ENCODE data around the gene CSNK1A1. TPM values are rescaled to one million over a fixed set of nuclear protein-coding genes. Genes with fewer than 3 reads are reported as not detected.
A peak's percentile ranks its signal among the peaks of the same experiment; 100 is the strongest.
"Not testable (repeated sequence)": the region's sequence is repeated elsewhere in the genome, so short reads cannot be mapped to it uniquely, and the experiment has no call there.

Gene CSNK1A1
- total RNA-seq: 175 TPM in 2 replicates

- peak within 1 kb of the TSS; percentile 98 for H3K27ac Mint-ChIP-seq
- no peaks in the 10 kb centered on the region for H3K27me3 Mint-ChIP-seq
- peak within 1 kb of the TSS; percentile 97 for H3K4me3 Mint-ChIP-seq
- peak; percentile 100 for DNase-seq
- peaks cover 25% of the 10 kb centered on the region for H3K4me1 Mint-ChIP-seq
- intact Hi-C loops (cut with micrococcal nuclease): loop anchor here (1.0 to 10.0 kb wide), 7 partner anchors 13 to 1603 kb away; partner anchors contain the start of genes ANXA6, FBXO38, GRPEL2 and TCOF1
- H3K36me3 Mint-ChIP-seq (ENCODE audit: low read depth): peaks cover 39% of the 10 kb centered on the region
- H3K9me3 Mint-ChIP-seq: no peaks in the 10 kb centered on the region
Observed at GRCh38 chr5:149551227-149552037, at the start of gene CSNK1A1. CSNK1A1 (minus strand) TSS chr5:149551439; CDS start chr5:149550964, 475 bp downstream.

- Mint-ChIP-seq H3K27me3 (no peaks in the 10 kb centered on the region), H3K4me1 (peaks cover 7% of the 10 kb centered on the region), H3K9me3 (no peaks in the 10 kb centered on the region), H3K27ac (no peak overlapping the region), H3K36me3 (ENCODE audit: low read depth) (no peaks in the 10 kb centered on the region), H3K4me3 (no peak overlapping the region)
- intact Hi-C loops (cut with micrococcal nuclease): no loop called here
- DNase-seq: no peak
Observed at GRCh38 chr5:149600932-149601331, 49.7 kb upstream of the CSNK1A1 start.

DNA sequence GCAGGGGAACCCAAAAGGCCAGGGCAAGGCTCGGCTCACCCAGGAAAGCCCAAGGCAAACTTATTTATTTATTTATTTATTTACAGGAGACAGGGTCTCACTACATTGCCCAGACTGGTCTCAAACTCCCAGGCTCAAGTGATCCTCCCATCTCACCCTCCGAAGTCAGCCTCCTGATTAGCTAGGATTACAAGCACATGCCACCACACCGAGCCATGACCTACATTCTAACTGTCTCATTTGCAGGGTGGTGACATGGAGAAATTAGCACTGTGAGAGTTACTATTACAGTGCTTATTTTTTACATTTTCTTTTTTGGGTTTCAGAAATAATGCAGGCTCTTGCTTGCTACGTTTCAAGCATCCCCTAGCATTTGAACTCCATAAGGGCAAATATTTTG is 48.1 kb upstream of the CSNK1A1 start:
- no peaks in the 10 kb centered on the region for H3K36me3 Mint-ChIP-seq (ENCODE audit: low read depth)
- H3K4me3 Mint-ChIP-seq: no peak overlapping the region
- peaks cover 2% of the 10 kb centered on the region for H3K4me1 Mint-ChIP-seq
- no peak for DNase-seq
- intact Hi-C loops (cut with micrococcal nuclease): no loop called here
- H3K27ac Mint-ChIP-seq: no peak overlapping the region
- no peaks in the 10 kb centered on the region for H3K27me3 Mint-ChIP-seq
- no peaks in the 10 kb centered on the region for H3K9me3 Mint-ChIP-seq

DNA sequence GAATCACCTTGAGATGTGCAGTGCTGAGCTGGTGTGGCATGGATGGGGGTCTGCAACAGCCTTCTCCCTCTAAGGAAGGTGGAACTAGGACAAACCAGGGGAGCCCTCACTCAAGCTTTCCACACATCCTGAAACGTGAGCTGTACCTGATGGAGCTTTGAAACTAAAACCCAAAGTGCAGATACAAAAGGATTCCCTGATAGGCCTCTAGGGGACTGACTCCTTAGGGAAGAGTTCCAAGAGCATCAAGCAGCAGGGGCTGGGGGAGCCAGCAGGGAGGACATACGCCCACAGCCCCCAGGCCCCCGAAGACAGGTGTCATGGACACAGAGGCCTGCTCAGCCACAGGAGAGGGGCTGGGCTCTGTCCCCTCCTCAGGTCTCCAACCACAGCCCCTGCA is 47.7 kb upstream of the CSNK1A1 start:
- no peak for DNase-seq
- Mint-ChIP-seq H3K4me1 (peaks cover 2% of the 10 kb centered on the region), H3K27ac (no peak overlapping the region), H3K4me3 (no peak overlapping the region), H3K36me3 (ENCODE audit: low read depth) (no peaks in the 10 kb centered on the region), H3K27me3 (no peaks in the 10 kb centered on the region), H3K9me3 (no peaks in the 10 kb centered on the region)
- intact Hi-C loops (cut with micrococcal nuclease): no loop called here

- H3K9me3 Mint-ChIP-seq; H3K27me3 Mint-ChIP-seq; H3K4me1 Mint-ChIP-seq; H3K27ac Mint-ChIP-seq; H3K36me3 Mint-ChIP-seq (ENCODE audit: low read depth); H3K4me3 Mint-ChIP-seq; intact Hi-C loops (cut with micrococcal nuclease); DNase-seq: not testable (repeated sequence)
Observed at GRCh38 chr5:149598234-149598633, 47.0 kb upstream of the CSNK1A1 start.

DNA sequence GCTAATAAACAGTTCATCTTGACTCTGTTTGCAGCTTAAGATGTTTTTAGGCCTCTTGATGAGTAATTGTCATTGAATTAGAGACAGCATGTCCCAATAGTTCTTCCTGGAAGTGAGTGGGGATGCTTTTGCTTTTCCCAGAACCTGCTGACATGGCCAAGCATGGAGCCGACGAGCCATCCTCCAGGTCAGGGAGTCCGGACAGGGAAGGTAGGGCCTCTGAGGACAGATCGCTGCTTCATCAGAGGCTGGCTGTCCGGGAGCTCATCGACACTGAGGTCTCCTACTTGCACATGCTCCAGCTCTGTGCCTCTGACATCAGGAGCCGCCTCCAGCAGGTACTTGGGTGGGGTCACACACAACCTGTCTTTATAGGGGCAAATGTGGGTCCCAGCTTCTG is 46.4 kb upstream of the CSNK1A1 start:
- peaks cover 2% of the 10 kb centered on the region for H3K4me1 Mint-ChIP-seq
- H3K36me3 Mint-ChIP-seq (ENCODE audit: low read depth): no peaks in the 10 kb centered on the region
- intact Hi-C loops (cut with micrococcal nuclease): no loop called here
- no peak overlapping the region for H3K27ac Mint-ChIP-seq
- no peaks in the 10 kb centered on the region for H3K9me3 Mint-ChIP-seq
- H3K27me3 Mint-ChIP-seq: no peaks in the 10 kb centered on the region
- DNase-seq: no peak
- no peak overlapping the region for H3K4me3 Mint-ChIP-seq

DNA sequence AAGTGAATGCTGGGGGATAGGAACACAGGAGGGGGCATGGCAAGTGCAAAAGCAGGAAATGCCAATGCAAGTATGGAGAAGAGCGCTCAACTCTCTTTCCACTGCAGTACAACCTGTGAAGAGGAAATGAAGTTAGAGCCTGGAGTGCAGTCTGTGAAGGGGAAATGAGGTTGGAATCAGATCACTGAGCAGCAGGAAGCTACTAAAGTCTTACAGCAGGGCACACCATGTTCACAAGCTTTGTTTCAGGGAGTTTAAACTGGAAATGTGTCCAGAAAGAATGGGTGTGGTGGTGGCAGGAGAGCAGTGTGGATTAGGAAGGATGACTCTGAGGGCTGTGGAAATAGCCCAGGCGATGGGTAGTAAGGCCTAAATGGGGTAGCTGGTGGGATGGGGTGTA is 45.5 kb upstream of the CSNK1A1 start:
- no peak for DNase-seq
- Mint-ChIP-seq H3K36me3 (ENCODE audit: low read depth) (no peaks in the 10 kb centered on the region), H3K27ac (no peak overlapping the region), H3K4me3 (no peak overlapping the region), H3K4me1 (peaks cover 2% of the 10 kb centered on the region), H3K9me3 (no peaks in the 10 kb centered on the region), H3K27me3 (peaks cover 2% of the 10 kb centered on the region)
- intact Hi-C loops (cut with micrococcal nuclease): no loop called here

- H3K9me3 Mint-ChIP-seq; H3K27me3 Mint-ChIP-seq; H3K4me3 Mint-ChIP-seq; H3K4me1 Mint-ChIP-seq; H3K27ac Mint-ChIP-seq; H3K36me3 Mint-ChIP-seq (ENCODE audit: low read depth); intact Hi-C loops (cut with micrococcal nuclease); DNase-seq: not testable (repeated sequence)
Observed at GRCh38 chr5:149595105-149595504, 43.9 kb upstream of the CSNK1A1 start.

GRCh38 chr5:149594206-149594895 is 43.1 kb upstream of the CSNK1A1 start:
- intact Hi-C loops (cut with micrococcal nuclease): no loop called here
- H3K4me3 Mint-ChIP-seq: no peak overlapping the region
- H3K27me3 Mint-ChIP-seq: peaks cover 2% of the 10 kb centered on the region
- H3K9me3 Mint-ChIP-seq: no peaks in the 10 kb centered on the region
- H3K4me1 Mint-ChIP-seq: peaks cover 2% of the 10 kb centered on the region
- no peak overlapping the region for H3K27ac Mint-ChIP-seq
- DNase-seq: no peak
- no peaks in the 10 kb centered on the region for H3K36me3 Mint-ChIP-seq (ENCODE audit: low read depth)

GRCh38 chr5:149593370-149593769 is 42.1 kb upstream of the CSNK1A1 start:
- DNase-seq: no peak
- Mint-ChIP-seq H3K36me3 (ENCODE audit: low read depth) (no peaks in the 10 kb centered on the region), H3K27me3 (peaks cover 2% of the 10 kb centered on the region), H3K4me1 (peaks cover 2% of the 10 kb centered on the region), H3K9me3 (no peaks in the 10 kb centered on the region), H3K27ac (no peak overlapping the region), H3K4me3 (no peak overlapping the region)
- intact Hi-C loops (cut with micrococcal nuclease): no loop called here

DNA sequence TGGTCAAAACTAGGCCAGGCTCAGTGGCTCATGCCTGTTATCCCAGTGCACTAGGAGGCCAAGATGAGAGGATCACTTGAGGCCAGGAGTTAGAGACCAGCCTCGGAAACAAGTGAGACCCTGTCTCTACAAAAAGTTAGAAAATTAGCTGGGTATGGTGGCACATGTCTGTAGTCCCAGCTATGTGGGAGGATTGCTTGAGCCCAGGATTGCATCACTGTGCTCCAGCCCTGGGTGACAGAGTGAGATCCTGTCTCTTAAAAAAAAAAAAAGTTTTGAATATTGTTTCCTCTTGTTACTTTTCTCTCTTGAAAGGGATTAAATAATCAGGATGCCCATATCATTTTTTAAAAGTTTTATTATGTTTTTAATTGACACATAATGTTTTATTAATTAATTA is 37.7 kb upstream of the CSNK1A1 start:
- no peaks in the 10 kb centered on the region for H3K9me3 Mint-ChIP-seq
- peaks cover 2% of the 10 kb centered on the region for H3K4me1 Mint-ChIP-seq
- no peak overlapping the region for H3K4me3 Mint-ChIP-seq
- H3K36me3 Mint-ChIP-seq (ENCODE audit: low read depth): no peaks in the 10 kb centered on the region
- H3K27ac Mint-ChIP-seq: no peak overlapping the region
- intact Hi-C loops (cut with micrococcal nuclease): no loop called here
- no peak for DNase-seq
- peaks cover 2% of the 10 kb centered on the region for H3K27me3 Mint-ChIP-seq

- no peaks in the 10 kb centered on the region for H3K36me3 Mint-ChIP-seq (ENCODE audit: low read depth)
- peaks cover 2% of the 10 kb centered on the region for H3K4me1 Mint-ChIP-seq
- H3K9me3 Mint-ChIP-seq: no peaks in the 10 kb centered on the region
- H3K27me3 Mint-ChIP-seq: no peaks in the 10 kb centered on the region
- intact Hi-C loops (cut with micrococcal nuclease): no loop called here
- no peak for DNase-seq
- H3K27ac Mint-ChIP-seq: no peak overlapping the region
- no peak overlapping the region for H3K4me3 Mint-ChIP-seq
Observed at GRCh38 chr5:149586708-149587318, 35.6 kb upstream of the CSNK1A1 start.

DNA sequence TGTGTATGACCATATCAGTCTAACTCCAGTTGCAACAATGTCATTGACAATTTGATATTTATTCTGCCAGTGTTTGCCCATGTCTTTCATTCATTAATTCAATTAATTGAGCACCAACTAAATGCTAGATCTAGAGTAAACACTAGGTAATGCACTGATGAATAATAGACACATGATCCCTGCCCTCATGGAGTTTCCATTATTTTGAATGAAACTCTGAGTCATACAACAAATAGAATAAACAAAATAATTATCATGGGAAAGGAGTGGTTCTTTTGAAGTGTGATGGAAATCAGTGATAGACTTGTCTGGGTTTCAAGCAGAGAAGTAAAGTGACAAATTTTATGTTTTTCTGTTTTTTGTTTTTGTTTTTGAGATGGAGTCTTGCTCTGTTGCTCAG is 34.7 kb upstream of the CSNK1A1 start:
- Mint-ChIP-seq H3K36me3 (ENCODE audit: low read depth) (no peaks in the 10 kb centered on the region), H3K4me1 (peaks cover 6% of the 10 kb centered on the region), H3K9me3 (no peaks in the 10 kb centered on the region), H3K27me3 (no peaks in the 10 kb centered on the region), H3K27ac (no peak overlapping the region), H3K4me3 (no peak overlapping the region)
- intact Hi-C loops (cut with micrococcal nuclease): no loop called here
- no peak for DNase-seq

DNA sequence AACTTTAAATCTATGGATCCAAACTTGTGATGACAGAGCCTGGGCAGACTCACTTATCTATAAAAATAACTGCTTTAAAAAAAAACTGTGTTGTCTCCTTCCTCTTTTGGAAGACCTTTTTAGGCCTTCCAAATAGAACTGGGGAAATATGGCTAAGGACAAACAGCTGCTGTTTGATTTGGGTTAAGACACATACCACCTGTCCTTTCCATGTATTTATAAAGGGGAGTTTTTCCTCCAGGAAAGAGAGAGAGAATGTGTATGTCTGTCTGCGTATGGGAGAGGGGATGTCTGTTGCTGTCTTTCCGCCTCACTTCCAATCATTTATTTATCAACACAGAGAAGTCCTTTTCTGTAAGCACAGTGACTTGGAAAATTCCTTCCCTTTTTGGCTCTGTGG is 32.9 kb upstream of the CSNK1A1 start:
- no peaks in the 10 kb centered on the region for H3K9me3 Mint-ChIP-seq
- H3K4me3 Mint-ChIP-seq: no peak overlapping the region
- H3K27ac Mint-ChIP-seq: no peak overlapping the region
- peaks cover 10% of the 10 kb centered on the region for H3K4me1 Mint-ChIP-seq
- no peak for DNase-seq
- intact Hi-C loops (cut with micrococcal nuclease): loop anchor here (5.0 kb wide), 1 partner anchor 33 kb away; no protein-coding TSS in a partner anchor
- H3K27me3 Mint-ChIP-seq: no peaks in the 10 kb centered on the region
- no peaks in the 10 kb centered on the region for H3K36me3 Mint-ChIP-seq (ENCODE audit: low read depth)
